GM12864 (cell line): ENCODE results near the gene GFOD1.

ENCODE experiments used
- DNase-seq: peaks from one replicate; pipeline ENCODE4 v3.0.0-alpha.2; 2011; ENCODE audit warnings: low read depth
- H3K4me3 ChIP-seq: 2 replicates; pipeline ENCODE4 v1.5.1; 2011; ENCODE audit warnings: mild to moderate bottlenecking, low read depth, low read length, control low read depth
- TF ChIP-seq, protein P1 (sequence below): IDR thresholded peaks from 2 replicates; pipeline ENCODE4 v1.5.1; 2011; ENCODE audit warnings: low read depth, mild to moderate bottlenecking, moderate library complexity, low read length, control low read depth, inconsistent platforms; ENCODE audit errors: missing control alignments

Gene GFOD1

GRCh38 chr6:13441778-13442177 is 45.6 kb downstream of the GFOD1 start:
- TF ChIP-seq, protein P1, sequence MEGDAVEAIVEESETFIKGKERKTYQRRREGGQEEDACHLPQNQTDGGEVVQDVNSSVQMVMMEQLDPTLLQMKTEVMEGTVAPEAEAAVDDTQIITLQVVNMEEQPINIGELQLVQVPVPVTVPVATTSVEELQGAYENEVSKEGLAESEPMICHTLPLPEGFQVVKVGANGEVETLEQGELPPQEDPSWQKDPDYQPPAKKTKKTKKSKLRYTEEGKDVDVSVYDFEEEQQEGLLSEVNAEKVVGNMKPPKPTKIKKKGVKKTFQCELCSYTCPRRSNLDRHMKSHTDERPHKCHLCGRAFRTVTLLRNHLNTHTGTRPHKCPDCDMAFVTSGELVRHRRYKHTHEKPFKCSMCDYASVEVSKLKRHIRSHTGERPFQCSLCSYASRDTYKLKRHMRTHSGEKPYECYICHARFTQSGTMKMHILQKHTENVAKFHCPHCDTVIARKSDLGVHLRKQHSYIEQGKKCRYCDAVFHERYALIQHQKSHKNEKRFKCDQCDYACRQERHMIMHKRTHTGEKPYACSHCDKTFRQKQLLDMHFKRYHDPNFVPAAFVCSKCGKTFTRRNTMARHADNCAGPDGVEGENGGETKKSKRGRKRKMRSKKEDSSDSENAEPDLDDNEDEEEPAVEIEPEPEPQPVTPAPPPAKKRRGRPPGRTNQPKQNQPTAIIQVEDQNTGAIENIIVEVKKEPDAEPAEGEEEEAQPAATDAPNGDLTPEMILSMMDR = no peak
- DNase-seq = no peak
- H3K4me3 ChIP-seq = no peak overlapping the region

GRCh38 chr6:13439644-13440043 is 47.8 kb downstream of the GFOD1 start:
- TF ChIP-seq, protein P1 = no peak
- no peak for DNase-seq

GRCh38 chr6:13438126-13438525 is 49.3 kb downstream of the GFOD1 start:
- no peak for DNase-seq
- H3K4me3 ChIP-seq = no peak overlapping the region
- TF ChIP-seq, protein P1 = no peak

More at GRCh38 chr6:13439644-13440043, 47.8 kb downstream of the GFOD1 start:
- no peak overlapping the region for H3K4me3 ChIP-seq

- no peak overlapping the region for H3K4me3 ChIP-seq
- TF ChIP-seq, protein P1 = no peak
- DNase-seq = no peak
Observed at GRCh38 chr6:13437218-13437996, 50.0 kb downstream of the GFOD1 start.

- H3K4me3 ChIP-seq = no peak overlapping the region
- TF ChIP-seq, protein P1 = no peak
- DNase-seq = no peak
Observed at GRCh38 chr6:13436399-13437217, 50.8 kb downstream of the GFOD1 start.

DNA sequence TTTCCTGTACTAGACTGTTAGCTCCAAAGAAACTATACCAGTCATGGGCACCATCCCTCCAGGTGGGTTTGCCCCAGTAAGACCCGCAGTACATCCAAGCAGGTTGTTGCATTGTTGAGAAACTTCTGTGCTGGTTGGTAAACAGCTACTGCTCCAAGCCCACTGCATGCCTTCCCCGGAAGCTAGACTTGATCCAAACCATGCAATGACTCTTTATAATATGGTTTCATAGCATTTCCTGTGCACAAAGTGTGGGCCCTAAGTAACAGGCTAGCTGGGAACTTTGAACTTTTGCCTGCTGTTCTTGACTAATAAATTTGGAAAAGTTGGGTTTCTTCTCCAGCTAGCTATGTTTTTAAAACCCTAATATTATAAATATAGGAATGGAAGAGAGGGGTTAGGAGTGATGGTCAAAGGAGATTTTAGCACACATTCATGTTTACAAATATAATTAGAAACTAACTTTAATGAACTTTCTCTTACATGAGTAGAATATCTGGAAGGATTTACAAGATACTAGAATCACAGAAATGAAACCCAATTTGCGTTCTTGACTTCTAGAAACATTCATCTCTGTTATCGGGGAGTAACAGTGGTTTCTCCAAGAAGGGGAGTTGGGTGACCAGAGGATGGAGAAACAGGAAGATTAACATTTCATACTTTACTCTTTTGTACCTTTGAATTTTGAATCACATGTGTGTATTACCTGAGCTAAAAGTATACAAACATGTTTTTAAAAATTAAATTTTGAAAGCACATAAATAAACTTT is 51.7 kb downstream of the GFOD1 start:
- TF ChIP-seq, protein P1 = no peak
- H3K4me3 ChIP-seq = no peak overlapping the region
- no peak for DNase-seq
